ENCODE measurements around the gene ANGEL2.
A peak's percentile ranks its signal among the peaks of the same experiment; 100 is the strongest.

Gene ANGEL2

DNA sequence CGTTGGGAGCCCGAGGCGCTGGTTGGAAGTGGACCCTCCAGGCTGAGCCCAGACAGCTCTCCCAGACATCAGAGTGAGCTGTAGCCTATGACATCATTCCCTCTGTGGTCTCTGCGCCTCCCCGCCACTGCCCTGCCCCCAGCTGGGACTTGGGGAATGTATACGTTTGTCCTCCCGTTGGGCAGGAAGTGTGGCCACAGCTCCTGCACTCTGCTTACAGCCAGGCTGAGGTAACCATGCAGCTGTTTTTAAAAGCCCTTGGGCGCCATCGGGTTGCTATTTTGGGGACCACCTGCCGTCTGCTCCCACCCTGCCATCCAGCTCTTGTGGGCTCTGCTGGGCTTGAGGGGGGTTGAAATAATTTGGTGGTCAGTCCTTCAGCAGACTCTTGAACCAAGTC, 57.5 kb downstream of the ANGEL2 start:
- TF ChIP-seq, protein P1, sequence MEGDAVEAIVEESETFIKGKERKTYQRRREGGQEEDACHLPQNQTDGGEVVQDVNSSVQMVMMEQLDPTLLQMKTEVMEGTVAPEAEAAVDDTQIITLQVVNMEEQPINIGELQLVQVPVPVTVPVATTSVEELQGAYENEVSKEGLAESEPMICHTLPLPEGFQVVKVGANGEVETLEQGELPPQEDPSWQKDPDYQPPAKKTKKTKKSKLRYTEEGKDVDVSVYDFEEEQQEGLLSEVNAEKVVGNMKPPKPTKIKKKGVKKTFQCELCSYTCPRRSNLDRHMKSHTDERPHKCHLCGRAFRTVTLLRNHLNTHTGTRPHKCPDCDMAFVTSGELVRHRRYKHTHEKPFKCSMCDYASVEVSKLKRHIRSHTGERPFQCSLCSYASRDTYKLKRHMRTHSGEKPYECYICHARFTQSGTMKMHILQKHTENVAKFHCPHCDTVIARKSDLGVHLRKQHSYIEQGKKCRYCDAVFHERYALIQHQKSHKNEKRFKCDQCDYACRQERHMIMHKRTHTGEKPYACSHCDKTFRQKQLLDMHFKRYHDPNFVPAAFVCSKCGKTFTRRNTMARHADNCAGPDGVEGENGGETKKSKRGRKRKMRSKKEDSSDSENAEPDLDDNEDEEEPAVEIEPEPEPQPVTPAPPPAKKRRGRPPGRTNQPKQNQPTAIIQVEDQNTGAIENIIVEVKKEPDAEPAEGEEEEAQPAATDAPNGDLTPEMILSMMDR (conservative IDR thresholded peaks at IDR 0.05; ENCODE audit: low read length), result 0 out of 2 replicates have a peak, but pooled peaks have one; percentile 18
- no peak for TF ChIP-seq EZH2phosphoT487 (IDR thresholded peaks at IDR 0.05; ENCODE audit: borderline replicate concordance)
- H3K9me2 ChIP-seq (replicated peaks; ENCODE audit: low read depth, low read length), result no peaks in the 10 kb centered on the region
- H3F3A ChIP-seq (ENCODE audit: low read depth), result no peaks in the 10 kb centered on the region
- peaks cover 14% of the 10 kb centered on the region; the same call in 1 of the 2 replicates for H3K36me3 ChIP-seq (ENCODE audit: insufficient read depth, low read length)
- peak overlapping the region; percentile 73 for H3K4me2 ChIP-seq (ENCODE audit: low read depth, low read length, poor library complexity, severe bottlenecking)
- peak overlapping the region; percentile 41 for H3K9ac ChIP-seq (ENCODE audit: low read depth, low read length, poor library complexity, severe bottlenecking)
- peaks cover 56% of the 10 kb centered on the region for H3K4me1 ChIP-seq (ENCODE audit: insufficient read depth, low read length, poor library complexity, severe bottlenecking)
- no peaks in the 10 kb centered on the region for H3K27me3 ChIP-seq (ENCODE audit: insufficient read depth, low read length, poor library complexity, severe bottlenecking)
- H3K4me3 ChIP-seq (ENCODE audit: low read length, poor library complexity, severe bottlenecking), result peak overlapping the region; percentile 46
- H3K79me2 ChIP-seq (ENCODE audit: insufficient read depth, low read length), result no peaks in the 10 kb centered on the region
- H2AFZ ChIP-seq (ENCODE audit: low read length), result no peak overlapping the region
- H3K9me3 ChIP-seq (ENCODE audit: insufficient read depth, low read depth, low read length), result no peaks in the 10 kb centered on the region
- H4K20me1 ChIP-seq (ENCODE audit: insufficient read depth, low read length, poor library complexity, severe bottlenecking), result no peaks in the 10 kb centered on the region

DNA sequence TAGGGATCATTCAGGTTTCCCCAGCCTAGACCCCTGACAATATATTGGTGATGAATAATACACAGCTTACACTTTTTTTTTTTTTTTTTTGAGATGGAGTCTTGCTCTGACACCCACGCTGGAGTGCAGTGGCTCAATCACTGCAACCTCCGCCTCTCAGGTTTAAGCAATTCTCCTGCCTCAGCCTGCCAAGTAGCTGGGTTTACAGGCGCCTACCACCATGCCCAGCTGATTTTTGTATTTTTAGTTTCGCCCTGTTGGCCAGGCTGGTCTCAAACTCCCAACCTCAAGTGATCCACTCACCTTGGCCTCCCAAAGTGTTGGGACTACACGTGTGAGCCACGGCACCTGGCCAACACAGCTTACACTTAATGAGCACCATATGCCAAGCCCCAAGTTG, 58.1 kb downstream of the ANGEL2 start:
- no peak overlapping the region for H3K4me3 ChIP-seq (ENCODE audit: low read length, poor library complexity, severe bottlenecking)
- peak overlapping the region; percentile 73 for H3K4me2 ChIP-seq (ENCODE audit: low read depth, low read length, poor library complexity, severe bottlenecking)
- H3K9me2 ChIP-seq (replicated peaks; ENCODE audit: low read depth, low read length), result no peaks in the 10 kb centered on the region
- H3K36me3 ChIP-seq (ENCODE audit: insufficient read depth, low read length), result peaks cover 11% of the 10 kb centered on the region; the same call in 1 of the 2 replicates
- H3K27me3 ChIP-seq (ENCODE audit: insufficient read depth, low read length, poor library complexity, severe bottlenecking), result no peaks in the 10 kb centered on the region
- H3K9ac ChIP-seq (ENCODE audit: low read depth, low read length, poor library complexity, severe bottlenecking), result peak overlapping the region; percentile 41
- peaks cover 56% of the 10 kb centered on the region for H3K4me1 ChIP-seq (ENCODE audit: insufficient read depth, low read length, poor library complexity, severe bottlenecking)
- H2AFZ ChIP-seq (ENCODE audit: low read length), result no peak overlapping the region
- no peaks in the 10 kb centered on the region for H3K9me3 ChIP-seq (ENCODE audit: insufficient read depth, low read depth, low read length)
- no peaks in the 10 kb centered on the region for H3K79me2 ChIP-seq (ENCODE audit: insufficient read depth, low read length)
- TF ChIP-seq, protein P1 (conservative IDR thresholded peaks at IDR 0.05; ENCODE audit: low read length), result no peak
- no peak for TF ChIP-seq EZH2phosphoT487 (IDR thresholded peaks at IDR 0.05; ENCODE audit: borderline replicate concordance)
- no peaks in the 10 kb centered on the region for H4K20me1 ChIP-seq (ENCODE audit: insufficient read depth, low read length, poor library complexity, severe bottlenecking)
- H3F3A ChIP-seq (ENCODE audit: low read depth), result no peaks in the 10 kb centered on the region

DNA sequence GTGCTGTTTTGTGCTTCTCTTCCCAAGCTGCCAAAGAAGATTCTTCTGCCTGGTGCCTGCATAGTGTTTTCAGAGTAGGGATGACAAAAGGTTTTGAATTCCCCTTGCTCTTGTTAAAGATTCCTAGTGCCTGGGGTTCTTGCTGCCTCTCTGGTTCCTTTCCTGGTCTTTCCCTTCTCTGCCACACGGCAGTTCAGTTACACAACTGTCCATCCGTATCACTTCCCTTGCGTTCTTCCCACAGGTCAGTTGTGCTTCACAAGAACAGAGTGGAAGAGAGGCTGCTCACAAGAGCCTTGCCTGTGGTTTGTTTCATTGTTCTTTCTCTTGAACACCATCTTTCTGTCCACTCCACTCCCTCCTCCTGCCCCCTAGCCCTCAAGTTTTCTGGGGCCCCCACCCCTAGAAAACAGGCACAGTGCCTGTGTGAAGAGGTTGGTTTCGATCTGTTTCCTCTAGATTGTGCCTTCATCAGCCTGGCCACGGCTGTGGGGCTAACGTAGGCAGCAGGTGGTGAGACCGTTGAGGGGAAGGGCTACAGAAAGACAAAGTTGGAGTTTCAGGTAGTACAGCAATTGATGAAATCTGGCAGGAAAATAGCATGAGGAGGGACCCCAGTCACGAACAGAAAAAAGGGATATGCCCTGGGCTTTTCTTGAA, 59.6 kb downstream of the ANGEL2 start:
- Histone ChIP-seq H3K36me3 (ENCODE audit: insufficient read depth, low read length) (peaks cover 2% of the 10 kb centered on the region; the same call in 1 of the 2 replicates), H3K4me3 (ENCODE audit: low read length, poor library complexity, severe bottlenecking) (peak overlapping the region; percentile 27), H3F3A (ENCODE audit: low read depth) (no peaks in the 10 kb centered on the region), H3K9me2 (replicated peaks; ENCODE audit: low read depth, low read length) (no peaks in the 10 kb centered on the region), H3K4me1 (ENCODE audit: insufficient read depth, low read length, poor library complexity, severe bottlenecking) (peaks cover 67% of the 10 kb centered on the region), H3K9me3 (ENCODE audit: insufficient read depth, low read depth, low read length) (no peaks in the 10 kb centered on the region), H3K9ac (ENCODE audit: low read depth, low read length, poor library complexity, severe bottlenecking) (peak overlapping the region; percentile 47), H4K20me1 (ENCODE audit: insufficient read depth, low read length, poor library complexity, severe bottlenecking) (no peaks in the 10 kb centered on the region), H3K27me3 (ENCODE audit: insufficient read depth, low read length, poor library complexity, severe bottlenecking) (no peaks in the 10 kb centered on the region), H2AFZ (ENCODE audit: low read length) (no peak overlapping the region), H3K79me2 (ENCODE audit: insufficient read depth, low read length) (peaks cover 4% of the 10 kb centered on the region; the same call in 1 of the 2 replicates), H3K4me2 (ENCODE audit: low read depth, low read length, poor library complexity, severe bottlenecking) (peak overlapping the region; percentile 55)
- TF ChIP-seq, protein P1 (conservative IDR thresholded peaks at IDR 0.05; ENCODE audit: low read length), result no peak
- no peak for TF ChIP-seq EZH2phosphoT487 (IDR thresholded peaks at IDR 0.05; ENCODE audit: borderline replicate concordance)
